LNCAP (cell line): ENCODE measurements around the gene EFCAB9.

Experiments
- TF ChIP-seq, protein P1 (sequence below): fragments of 450-650 bp; IDR thresholded peaks from 2 replicates; pipeline ENCODE4 v1.5.1; 2017; ENCODE audit warnings: mild to moderate bottlenecking

The EFCAB9 gene

DNA sequence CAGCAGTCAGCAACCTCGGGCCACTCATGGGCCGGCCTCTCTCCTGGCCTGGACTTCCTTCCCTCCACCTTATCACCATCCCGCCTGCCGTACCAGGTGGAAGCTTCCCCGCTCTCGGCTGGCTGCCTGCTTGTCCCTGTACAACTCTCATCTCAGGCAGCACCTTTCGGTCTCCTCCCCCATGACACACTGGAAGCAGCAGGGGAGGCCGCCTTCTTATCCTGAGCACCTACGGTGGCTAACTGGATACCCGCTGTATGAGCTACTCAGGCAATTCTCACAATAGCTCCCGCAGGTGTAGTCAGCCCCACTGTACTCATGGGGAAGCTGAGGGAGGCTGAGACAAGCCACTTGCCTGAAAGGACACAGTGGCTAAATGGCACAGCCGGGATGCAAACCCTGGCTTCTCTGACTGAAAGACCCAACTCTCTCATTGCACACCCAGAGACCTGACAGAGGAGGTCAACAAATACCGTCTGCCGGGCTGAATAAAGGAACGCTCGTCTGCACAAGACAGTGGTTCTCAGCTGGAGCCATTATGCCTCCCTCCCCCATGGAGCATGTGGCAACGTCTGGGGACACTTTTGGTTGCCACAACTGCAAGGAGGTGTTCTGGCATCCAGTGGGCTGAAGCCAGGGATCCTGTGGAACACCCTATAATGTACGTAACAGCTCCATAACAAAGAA, 15.5 kb upstream of the EFCAB9 start:
- TF ChIP-seq, protein P1, sequence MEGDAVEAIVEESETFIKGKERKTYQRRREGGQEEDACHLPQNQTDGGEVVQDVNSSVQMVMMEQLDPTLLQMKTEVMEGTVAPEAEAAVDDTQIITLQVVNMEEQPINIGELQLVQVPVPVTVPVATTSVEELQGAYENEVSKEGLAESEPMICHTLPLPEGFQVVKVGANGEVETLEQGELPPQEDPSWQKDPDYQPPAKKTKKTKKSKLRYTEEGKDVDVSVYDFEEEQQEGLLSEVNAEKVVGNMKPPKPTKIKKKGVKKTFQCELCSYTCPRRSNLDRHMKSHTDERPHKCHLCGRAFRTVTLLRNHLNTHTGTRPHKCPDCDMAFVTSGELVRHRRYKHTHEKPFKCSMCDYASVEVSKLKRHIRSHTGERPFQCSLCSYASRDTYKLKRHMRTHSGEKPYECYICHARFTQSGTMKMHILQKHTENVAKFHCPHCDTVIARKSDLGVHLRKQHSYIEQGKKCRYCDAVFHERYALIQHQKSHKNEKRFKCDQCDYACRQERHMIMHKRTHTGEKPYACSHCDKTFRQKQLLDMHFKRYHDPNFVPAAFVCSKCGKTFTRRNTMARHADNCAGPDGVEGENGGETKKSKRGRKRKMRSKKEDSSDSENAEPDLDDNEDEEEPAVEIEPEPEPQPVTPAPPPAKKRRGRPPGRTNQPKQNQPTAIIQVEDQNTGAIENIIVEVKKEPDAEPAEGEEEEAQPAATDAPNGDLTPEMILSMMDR, result no peak

DNA sequence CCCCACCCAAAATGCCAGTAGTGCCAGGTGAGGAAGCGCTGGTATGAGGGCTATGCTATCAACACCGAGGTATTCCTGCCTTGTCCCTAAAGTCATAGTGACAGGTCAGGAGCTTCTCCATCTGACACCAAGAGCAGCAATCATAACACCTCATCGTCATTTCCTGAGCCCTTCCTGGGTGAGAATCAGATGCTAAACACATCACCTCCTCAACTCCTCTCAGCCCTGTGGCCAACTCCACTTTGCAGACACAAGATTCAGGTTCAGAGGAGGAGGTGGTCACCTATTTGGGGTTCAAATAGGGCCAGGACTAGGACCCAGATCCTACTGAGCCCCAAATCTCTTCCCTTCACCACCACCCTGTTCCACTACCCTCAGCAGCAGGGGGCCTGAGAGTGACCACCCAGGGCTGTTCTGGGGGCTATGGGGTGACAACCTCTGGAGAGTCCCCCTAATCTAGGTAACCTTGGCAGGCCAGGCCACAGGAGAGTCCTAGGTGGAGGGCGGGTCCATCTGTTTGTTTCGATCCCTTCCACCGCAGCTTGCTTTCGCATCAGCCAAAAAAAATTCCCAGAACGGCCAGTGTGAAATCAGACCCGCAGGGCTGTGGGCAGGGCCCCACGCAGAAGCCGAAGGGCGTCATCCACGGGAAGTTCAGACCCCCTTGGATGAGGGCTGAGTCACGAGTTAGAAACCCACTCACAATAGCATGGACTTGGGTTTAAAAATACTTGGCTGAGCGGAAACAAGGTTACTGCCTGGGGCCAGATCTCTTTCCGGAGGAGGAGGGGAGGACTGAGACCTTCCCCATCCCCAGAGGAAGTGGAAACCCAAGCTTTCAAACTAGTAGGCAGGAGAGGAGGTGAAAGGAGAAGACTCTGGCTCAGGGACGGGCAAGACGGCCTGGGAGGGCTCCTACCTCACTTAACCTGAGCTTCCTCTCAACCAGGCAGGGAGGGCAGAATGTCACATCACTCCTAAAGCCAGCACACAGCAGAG, 14.7 kb upstream of the EFCAB9 start:
- TF ChIP-seq, protein P1, result no peak

DNA sequence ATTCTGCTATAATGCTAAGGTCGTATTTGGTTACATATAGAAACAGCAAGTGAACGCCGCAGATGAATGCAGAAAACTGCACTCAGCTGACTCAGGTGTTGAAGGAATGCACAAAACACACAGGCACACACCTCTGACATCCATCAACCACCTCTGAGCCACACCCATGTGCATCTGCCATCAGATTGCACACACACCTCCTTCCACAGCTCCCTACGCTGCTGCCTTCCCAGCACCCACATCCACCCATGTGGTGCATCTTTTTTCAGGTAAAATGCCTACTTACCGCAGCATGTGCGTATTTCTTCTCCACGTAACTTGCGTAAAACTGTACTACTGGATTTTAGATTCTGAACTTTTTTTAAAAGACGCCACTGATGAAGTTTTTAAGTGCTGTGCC, 13.0 kb upstream of the EFCAB9 start:
- TF ChIP-seq, protein P1, result no peak

DNA sequence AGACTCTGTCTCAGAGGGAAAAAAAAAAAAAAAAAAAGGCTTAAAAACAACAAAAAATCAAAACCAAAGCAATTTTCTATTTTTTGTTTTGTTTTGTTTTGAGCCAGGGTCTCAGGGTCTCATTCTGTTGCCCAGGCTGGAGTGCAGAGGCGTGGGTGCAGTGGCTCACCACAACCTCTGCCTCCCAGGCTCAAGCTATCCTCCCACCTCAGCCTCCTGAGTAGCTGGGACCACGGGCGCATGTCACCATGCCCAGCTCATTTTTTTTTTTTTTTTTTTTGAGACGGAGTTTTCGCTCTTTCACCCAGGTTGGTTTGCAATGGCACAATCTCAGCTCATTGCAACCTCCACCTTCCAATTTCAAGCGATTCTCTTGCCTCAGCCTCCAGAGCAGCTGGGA, 11.7 kb upstream of the EFCAB9 start:
- TF ChIP-seq, protein P1, result no peak

DNA sequence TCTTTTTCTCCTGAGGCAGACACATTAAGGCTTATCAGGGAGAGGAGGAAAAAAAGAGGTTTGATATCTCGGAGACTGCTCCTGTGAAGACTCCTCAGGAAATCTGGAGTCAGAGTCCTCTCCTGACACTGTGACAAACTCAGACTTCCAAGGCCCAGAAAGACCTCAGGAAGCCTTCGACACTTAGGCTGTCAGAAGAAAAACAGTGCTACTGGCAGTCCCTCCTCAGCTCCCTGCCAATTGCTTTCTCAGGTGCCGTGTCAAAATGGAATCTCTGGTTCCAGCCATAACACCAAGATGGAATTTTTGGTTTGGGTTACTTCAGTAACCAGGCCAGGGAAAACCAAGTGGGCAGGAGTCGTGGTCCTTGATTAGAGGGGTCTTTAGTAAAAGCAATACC, 10.1 kb upstream of the EFCAB9 start:
- TF ChIP-seq, protein P1, result no peak

DNA sequence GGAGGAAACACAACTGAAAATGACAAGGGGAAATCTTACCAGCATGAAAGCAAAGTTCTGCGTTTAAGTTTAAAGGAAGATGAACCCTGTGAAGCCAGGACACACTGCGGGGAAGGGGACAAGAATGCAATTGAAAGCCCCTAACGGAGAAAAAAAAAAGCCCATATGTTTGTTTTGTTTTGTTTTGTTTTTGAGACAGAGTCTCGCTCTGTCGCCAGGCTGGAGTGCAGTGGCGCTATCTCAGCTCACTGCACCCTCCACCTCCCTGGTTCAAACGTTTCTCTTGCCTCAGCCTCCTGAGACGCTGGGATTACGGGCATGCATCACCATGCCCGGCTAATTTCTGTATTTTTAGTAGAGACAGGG, 8.9 kb upstream of the EFCAB9 start:
- TF ChIP-seq, protein P1, result no peak

DNA sequence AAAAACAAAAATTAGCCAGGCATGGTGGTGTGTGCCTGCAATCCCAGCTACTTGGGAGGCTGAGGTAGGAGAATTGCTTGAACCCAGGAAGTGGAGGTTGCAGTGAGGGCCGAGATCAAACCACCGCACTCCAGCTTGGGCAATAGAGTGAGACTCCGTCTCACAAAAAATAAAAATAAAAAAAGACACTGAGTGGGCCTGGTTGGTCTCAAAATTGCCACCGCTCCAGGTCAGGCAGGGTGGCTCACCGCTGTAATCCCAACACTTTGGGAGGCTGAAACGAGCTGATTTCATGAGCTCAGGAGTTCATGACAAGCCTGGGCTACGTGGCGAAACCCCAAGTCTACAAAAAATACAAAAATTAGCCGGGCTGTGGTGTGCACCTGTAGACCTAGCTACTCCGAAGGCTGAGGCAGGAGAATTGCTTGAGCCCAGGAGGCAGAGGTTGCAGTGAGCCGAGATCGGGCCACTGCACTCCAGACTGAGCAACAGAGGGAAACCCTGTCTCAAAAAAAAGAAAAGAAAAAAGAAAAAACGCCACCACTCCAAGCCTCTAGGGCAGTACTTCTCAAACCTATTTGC, 7.8 kb upstream of the EFCAB9 start:
- TF ChIP-seq, protein P1, result no peak
